GM23248 (cell line): ENCODE measurements around the gene ZNF500. TPM values are rescaled to one million over a fixed set of nuclear protein-coding genes. Genes with fewer than 3 reads are reported as not detected.

ENCODE experiments used
- DNase-seq: peaks from one replicate; pipeline ENCODE4 v3.0.0-alpha.2; 2015
- H2AFZ ChIP-seq: fragments of 200-600 bp; sonication (generic); 2 replicates; pipeline ENCODE4 v1.6.1; 2016; ENCODE audit warnings: antibody characterized with exemption
- H3F3A ChIP-seq: fragments of 200-600 bp; sonication (generic); 2 replicates; pipeline ENCODE4 v1.6.1; 2016; ENCODE audit warnings: mild to moderate bottlenecking, antibody characterized with exemption, mixed run types; ENCODE audit not compliant: insufficient read depth
- H3K27ac ChIP-seq: fragments of 200-600 bp; sonication (generic); 2 replicates; pipeline ENCODE4 v1.5.1; 2016; ENCODE audit warnings: mild to moderate bottlenecking
- H3K27me3 ChIP-seq: fragments of 200-600 bp; sonication (generic); replicated peaks from 2 replicates; pipeline ENCODE4 v1.6.1; 2016; ENCODE audit warnings: mild to moderate bottlenecking; ENCODE audit not compliant: insufficient read depth
- H3K36me3 ChIP-seq: fragments of 200-600 bp; sonication (generic); 2 replicates; pipeline ENCODE4 v1.6.1; 2016; ENCODE audit warnings: low read depth, mild to moderate bottlenecking
- H3K4me1 ChIP-seq: fragments of 200-600 bp; sonication (generic); 2 replicates; pipeline ENCODE4 v1.6.1; 2016; ENCODE audit warnings: mild to moderate bottlenecking; ENCODE audit not compliant: insufficient read depth
- H3K4me2 ChIP-seq: fragments of 200-600 bp; sonication (generic); one replicate; pipeline ENCODE4 v1.6.1; 2016; ENCODE audit warnings: mild to moderate bottlenecking; ENCODE audit not compliant: unreplicated experiment
- H3K4me3 ChIP-seq: fragments of 200-600 bp; sonication (generic); 2 replicates; pipeline ENCODE4 v1.5.1; 2016; ENCODE audit warnings: mild to moderate bottlenecking
- H3K79me2 ChIP-seq: fragments of 200-600 bp; sonication (generic); 2 replicates; pipeline ENCODE4 v1.6.1; 2016; ENCODE audit warnings: mild to moderate bottlenecking; ENCODE audit not compliant: insufficient read depth
- H3K9ac ChIP-seq: fragments of 200-600 bp; sonication (generic); 2 replicates; pipeline ENCODE4 v1.6.1; 2016; ENCODE audit warnings: mild to moderate bottlenecking
- H3K9me2 ChIP-seq: fragments of 200-600 bp; sonication (generic); 2 replicates; pipeline ENCODE4 v1.6.1; 2016; ENCODE audit warnings: mixed run types, mild to moderate bottlenecking, moderate library complexity; ENCODE audit not compliant: insufficient read depth
- H3K9me3 ChIP-seq: fragments of 200-600 bp; sonication (generic); one replicate; pipeline ENCODE4 v1.6.1; 2017; ENCODE audit warnings: low read depth
- H4K20me1 ChIP-seq: fragments of 200-600 bp; sonication (generic); 2 replicates; pipeline ENCODE4 v1.6.0; 2016; ENCODE audit not compliant: insufficient read depth
- EZH2 ChIP-seq: fragments of 200-600 bp; sonication (generic); IDR thresholded peaks from 2 replicates; pipeline ENCODE4 v1.6.1; 2018; ENCODE audit warnings: antibody characterized with exemption, mild to moderate bottlenecking; ENCODE audit not compliant: insufficient read depth, poor library complexity, severe bottlenecking
- EZH2phosphoT487 ChIP-seq: fragments of 200-600 bp; sonication (generic); IDR thresholded peaks from 2 replicates; pipeline ENCODE4 v1.6.1; 2018; ENCODE audit warnings: antibody characterized with exemption, moderate library complexity, mild to moderate bottlenecking, low read depth; ENCODE audit not compliant: insufficient read depth
- WGBS, 2 experiments: methylation state at CpG; one replicate each; pipeline ENCODE4 v1.1.6; 2015 to 2017; ENCODE audit warnings: low lambda C conversion rate in 2 of 2, low coverage in 1 of 2; ENCODE audit errors: missing lambda C conversion rate in 2 of 2; 5-methylcytosine and 5-hydroxymethylcytosine counted together
- in situ Hi-C: fragments of 300-500 bp; cut with MboI; formaldehyde crosslinking; loops from 2 replicates; pipeline ENCODE4 v1.15.0; 2020
- polyA plus RNA-seq: library from polyadenylated mRNA; unstranded; fragments of >200 nt; fragmentation: Nextera tagmentation; extraction: Ambion mirVana; gene quantifications from 2 replicates; pipeline ENCODE4 v1.2.1, GENCODE V29; 2016
- total RNA-seq: library from RNA; depleted of rRNA; stranded (reverse); fragments of >200 nt; shearing (Covaris generic); gene quantifications from 2 replicates; pipeline ENCODE4 v1.2.3, GENCODE V29; 2014

ZNF500 gene
- total and polyA plus RNA-seq, 2 experiments from 2014 or later: 7.4 to 12.3 TPM

- Histone ChIP-seq H3K79me2 (peaks cover 40% of the 10 kb centered on the region), H3K27me3 (no peaks in the 10 kb centered on the region), H3K27ac (peak overlapping the region; percentile 89), H3K9me3 (no peaks in the 10 kb centered on the region), H3K4me3 (peak overlapping the region; percentile 97), H3K36me3 (no peaks in the 10 kb centered on the region), H3K9ac (peak overlapping the region; percentile 88), H2AFZ (peak overlapping the region; percentile 98), H4K20me1 (no peaks in the 10 kb centered on the region), H3F3A (no peaks in the 10 kb centered on the region), H3K4me2 (peak overlapping the region; percentile 97), H3K4me1 (peaks cover 3% of the 10 kb centered on the region; the same call in 1 of the 2 replicates), H3K9me2 (no peaks in the 10 kb centered on the region)
- in situ Hi-C loops: no loop called here
- TF ChIP-seq EZH2: no peak
- TF ChIP-seq EZH2phosphoT487: no peak
- DNase-seq: peak; percentile 96
- WGBS, 2 experiments: 7% methylated on average over 36 to 38 of the region's 38 CpGs
Measured at GRCh38 chr16:4734730-4735535, 32.0 kb downstream of the ZNF500 start.

GRCh38 chr16:4734063-4734729 is 32.8 kb downstream of the ZNF500 start, which contains the start of the genes ANKS3 and DNAAF8:
ANKS3 (minus strand) TSS chr16:4734271; CDS start chr16:4730149, 4,122 bp downstream.
DNAAF8 (plus strand) TSS chr16:4734537; CDS start chr16:4736515, 1,978 bp downstream.
- no peaks in the 10 kb centered on the region for H3F3A ChIP-seq
- peaks cover 48% of the 10 kb centered on the region for H3K79me2 ChIP-seq
- H3K9ac ChIP-seq: peak within 1 kb of the TSS; percentile 88
- no peaks in the 10 kb centered on the region for H3K9me2 ChIP-seq
- H3K27me3 ChIP-seq: no peaks in the 10 kb centered on the region
- H3K9me3 ChIP-seq: no peaks in the 10 kb centered on the region
- peak within 1 kb of the TSS; percentile 98 for H2AFZ ChIP-seq
- H3K4me3 ChIP-seq: peak within 1 kb of the TSS; percentile 97
- peaks cover 3% of the 10 kb centered on the region; the same call in 1 of the 2 replicates for H3K4me1 ChIP-seq
- TF ChIP-seq EZH2 (no peak), EZH2phosphoT487 (no peak)
- no peaks in the 10 kb centered on the region for H4K20me1 ChIP-seq
- peak within 1 kb of the TSS; percentile 89 for H3K27ac ChIP-seq
- peak; percentile 100 for DNase-seq
- in situ Hi-C loops: no loop called here
- 0 to 1% methylated on average over 49 to 62 of the region's 70 CpGs for WGBS, 2 experiments
- no peaks in the 10 kb centered on the region for H3K36me3 ChIP-seq
- peak within 1 kb of the TSS; percentile 97 for H3K4me2 ChIP-seq

GRCh38 chr16:4733747-4734062 is 33.3 kb downstream of the ZNF500 start:
- no peaks in the 10 kb centered on the region for H3F3A ChIP-seq
- TF ChIP-seq EZH2 (no peak), EZH2phosphoT487 (no peak)
- peak overlapping the region; percentile 93 for H3K4me2 ChIP-seq
- no peaks in the 10 kb centered on the region for H3K36me3 ChIP-seq
- no peaks in the 10 kb centered on the region for H3K9me2 ChIP-seq
- peak overlapping the region; percentile 88 for H3K9ac ChIP-seq
- no peaks in the 10 kb centered on the region for H4K20me1 ChIP-seq
- no peaks in the 10 kb centered on the region for H3K27me3 ChIP-seq
- H3K27ac ChIP-seq: peak overlapping the region; percentile 29; the same call in 1 of the 2 replicates
- H3K79me2 ChIP-seq: peaks cover 48% of the 10 kb centered on the region
- H3K4me1 ChIP-seq: peaks cover 3% of the 10 kb centered on the region; the same call in 1 of the 2 replicates
- H3K9me3 ChIP-seq: no peaks in the 10 kb centered on the region
- WGBS, 2 experiments: 1% methylated on average over 19 of the region's 19 CpGs
- H3K4me3 ChIP-seq: peak overlapping the region; percentile 97
- peak overlapping the region; percentile 98 for H2AFZ ChIP-seq
- in situ Hi-C loops: no loop called here
- DNase-seq: peak; percentile 36

DNA sequence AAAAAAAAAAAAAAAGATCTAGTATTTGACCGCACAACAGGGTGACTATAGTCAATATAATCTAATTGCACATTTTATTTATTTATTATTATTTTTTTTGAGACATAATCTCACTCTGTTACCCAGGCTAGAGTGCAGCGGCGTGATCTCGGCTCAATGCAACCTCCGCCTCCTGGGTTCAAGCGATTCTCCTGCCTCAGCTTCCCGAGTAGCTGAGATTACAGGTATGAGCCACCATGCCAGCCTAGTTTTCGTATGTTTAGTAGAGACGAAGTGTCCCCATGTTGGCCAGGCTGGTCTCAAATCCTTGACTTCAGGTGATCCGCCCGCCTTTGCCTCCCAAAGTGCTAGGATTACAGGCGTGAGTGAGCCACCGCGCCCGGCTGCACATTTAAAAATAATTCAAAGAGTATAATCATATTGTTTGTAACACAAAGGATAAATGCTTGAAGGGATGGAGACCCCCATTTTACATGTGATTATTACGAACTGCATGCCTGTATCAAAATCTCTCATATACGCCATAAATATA is 33.7 kb downstream of the ZNF500 start:
- Histone ChIP-seq H2AFZ (peak overlapping the region; percentile 98), H3K4me1 (peaks cover 3% of the 10 kb centered on the region; the same call in 1 of the 2 replicates), H3K36me3 (no peaks in the 10 kb centered on the region), H3K27me3 (no peaks in the 10 kb centered on the region), H3K79me2 (peaks cover 48% of the 10 kb centered on the region), H3K27ac (no peak overlapping the region), H3K9ac (peak overlapping the region; percentile 88), H3K9me2 (no peaks in the 10 kb centered on the region), H3K4me2 (peak overlapping the region; percentile 93), H4K20me1 (no peaks in the 10 kb centered on the region), H3K4me3 (peak overlapping the region; percentile 97), H3K9me3 (no peaks in the 10 kb centered on the region), H3F3A (no peaks in the 10 kb centered on the region)
- DNase-seq: peak; percentile 19
- TF ChIP-seq EZH2 (no peak), EZH2phosphoT487 (no peak)
- whole genome bisulfite sequencing, 2 experiments: 13 to 20% methylated on average over 17 of the region's 17 CpGs
- in situ Hi-C loops: no loop called here
